Panc1 (cell line): Measurements from ENCODE around the gene WDR93. TPM values are rescaled to one million over a fixed set of nuclear protein-coding genes. Genes with fewer than 3 reads are reported as not detected.
A peak's percentile ranks its signal among the peaks of the same experiment; 100 is the strongest.

Source experiments
- ATAC-seq: fragments of 200-7000 bp; cut with Tn5 transposase; 2 replicates; pipeline ENCODE4 v1.9.1; 2020; ENCODE audit warnings: mild to moderate bottlenecking, moderate library complexity
- BruUV-seq: library from RNA; stranded (reverse); fragments of 400-500 nt; replicated peaks from 2 replicates; lab custom pipeline; 2021; lab: Mats Ljungman, UMichigan
- CTCF ChIA-PET: fragments of 300-600 bp; sonication (Branson Sonifier 250); formaldehyde crosslinking; loops from one replicate; lab custom pipeline; 2022; ENCODE audit warnings: antibody characterized with exemption; lab: Charles Lee
- POLR2A ChIA-PET: fragments of 300-600 bp; sonication (Branson Sonifier 250); formaldehyde crosslinking; loops from one replicate; lab custom pipeline; 2022; ENCODE audit warnings: antibody characterized with exemption; lab: Charles Lee
- DNase-seq: peaks from one replicate; pipeline ENCODE4 v3.0.0-alpha.2; 2010; ENCODE audit warnings: low read depth, low spot score
- H3K27ac ChIP-seq: 2 replicates; pipeline ENCODE4 v1.5.1; 2011; ENCODE audit warnings: mild to moderate bottlenecking, low read length, inconsistent platforms
- H3K27me3 ChIP-seq: fragments of 200-500 bp; sonication (Bioruptor generic); 2 replicates; pipeline ENCODE4 v1.6.0; 2014; ENCODE audit warnings: low read length, inconsistent platforms; ENCODE audit not compliant: control insufficient read depth, insufficient read depth
- H3K36me3 ChIP-seq: fragments of 200-500 bp; sonication (Bioruptor generic); 2 replicates; pipeline ENCODE4 v1.5.1; 2014; ENCODE audit warnings: inconsistent platforms, mild to moderate bottlenecking, low read length, moderate library complexity; ENCODE audit not compliant: control insufficient read depth, insufficient read depth
- H3K4me1 ChIP-seq: 2 replicates; pipeline ENCODE4 v1.5.1; 2011; ENCODE audit warnings: inconsistent platforms, mild to moderate bottlenecking, low read length, moderate library complexity; ENCODE audit not compliant: control insufficient read depth, insufficient read depth
- H3K4me3 ChIP-seq, 2 experiments: 2 replicates each; pipeline ENCODE4 v1.5.1; 2011 to 2012; ENCODE audit warnings: low read depth in 2 of 2, low read length in 2 of 2, mild to moderate bottlenecking in 2 of 2, inconsistent platforms in 1 of 2, moderate library complexity in 1 of 2
- H3K9me3 ChIP-seq: fragments of 200-500 bp; sonication (Bioruptor generic); 2 replicates; pipeline ENCODE4 v1.5.1; 2014; ENCODE audit warnings: low read depth, mild to moderate bottlenecking, inconsistent platforms, low read length, moderate library complexity; ENCODE audit not compliant: control insufficient read depth, insufficient read depth
- POLR2AphosphoS5 ChIP-seq: IDR thresholded peaks from 2 replicates; pipeline ENCODE4 v1.6.1; 2012; ENCODE audit warnings: mild to moderate bottlenecking, low read depth, low read length, moderate library complexity
- SIN3A ChIP-seq: IDR thresholded peaks from 2 replicates; pipeline ENCODE4 v1.6.1; 2012; ENCODE audit warnings: low read depth, mild to moderate bottlenecking, low read length, moderate library complexity, borderline replicate concordance; ENCODE audit not compliant: insufficient read depth
- TCF7L2 ChIP-seq: IDR thresholded peaks from 2 replicates; pipeline ENCODE4 v1.6.1; 2011; ENCODE audit warnings: mild to moderate bottlenecking, low read depth, low read length, inconsistent platforms
- in situ Hi-C: cut with HindIII; loops from 2 replicates; pipeline ENCODE4 v1.10.0; 2016; ENCODE audit warnings: low sequenced_read_pairs, low pct_unique_long_range_greater_than_20kb
- intact Hi-C: fragments of 100-400 bp; cut with micrococcal nuclease; formaldehyde crosslinking; loops from one replicate; pipeline ENCODE4 v1.10.0; 2022; ENCODE audit not compliant: unreplicated experiment
- total RNA-seq: library from RNA; stranded (reverse); gene quantifications from one replicate; pipeline ENCODE4 v1.2.1, GENCODE V29; 2021; ENCODE audit not compliant: unreplicated experiment
- TF ChIP-seq, protein P1 (sequence below), 2 experiments: IDR thresholded peaks; 2 replicates each; pipeline ENCODE4 v1.6.1; 2011 to 2012; ENCODE audit warnings: low read depth in 2 of 2, control low read depth in 1 of 2, low read length in 1 of 2, mild to moderate bottlenecking in 1 of 2, moderate library complexity in 1 of 2; ENCODE audit not compliant: insufficient read depth in 1 of 2
- TF ChIP-seq, protein P2 (sequence below): fragments of 450-650 bp; IDR thresholded peaks from 2 replicates; pipeline ENCODE4 v1.5.1; 2017; ENCODE audit warnings: mild to moderate bottlenecking

WDR93 gene
- total RNA-seq, 1 experiment from 2014 or later: 0.18 TPM

DNA sequence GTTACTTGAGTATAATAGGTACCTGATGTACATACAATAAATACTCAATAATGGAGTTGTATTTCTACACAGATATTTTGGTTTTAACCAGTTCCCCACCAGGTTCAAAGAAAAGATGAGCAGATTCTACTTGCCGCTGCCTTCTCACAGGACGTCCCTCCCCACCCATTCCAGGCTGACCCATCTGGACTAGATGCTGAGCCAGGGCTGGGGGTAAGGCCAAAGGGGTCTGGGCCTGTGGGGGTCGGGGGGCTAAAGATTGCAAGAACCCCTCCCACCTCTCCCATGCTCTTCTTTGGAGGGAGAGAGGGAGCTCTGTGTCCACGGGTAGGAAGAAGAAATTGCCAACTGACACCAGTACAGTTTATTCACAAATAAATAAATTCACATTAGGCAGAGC lies 58.9 kb downstream of the WDR93 start:
- intact Hi-C loops: loop anchor here (10.0 kb wide), 1 partner anchor 325 kb away; no protein-coding TSS in a partner anchor
- no peak for TF ChIP-seq SIN3A
- no peak for TF ChIP-seq POLR2AphosphoS5
- TF ChIP-seq, protein P1, sequence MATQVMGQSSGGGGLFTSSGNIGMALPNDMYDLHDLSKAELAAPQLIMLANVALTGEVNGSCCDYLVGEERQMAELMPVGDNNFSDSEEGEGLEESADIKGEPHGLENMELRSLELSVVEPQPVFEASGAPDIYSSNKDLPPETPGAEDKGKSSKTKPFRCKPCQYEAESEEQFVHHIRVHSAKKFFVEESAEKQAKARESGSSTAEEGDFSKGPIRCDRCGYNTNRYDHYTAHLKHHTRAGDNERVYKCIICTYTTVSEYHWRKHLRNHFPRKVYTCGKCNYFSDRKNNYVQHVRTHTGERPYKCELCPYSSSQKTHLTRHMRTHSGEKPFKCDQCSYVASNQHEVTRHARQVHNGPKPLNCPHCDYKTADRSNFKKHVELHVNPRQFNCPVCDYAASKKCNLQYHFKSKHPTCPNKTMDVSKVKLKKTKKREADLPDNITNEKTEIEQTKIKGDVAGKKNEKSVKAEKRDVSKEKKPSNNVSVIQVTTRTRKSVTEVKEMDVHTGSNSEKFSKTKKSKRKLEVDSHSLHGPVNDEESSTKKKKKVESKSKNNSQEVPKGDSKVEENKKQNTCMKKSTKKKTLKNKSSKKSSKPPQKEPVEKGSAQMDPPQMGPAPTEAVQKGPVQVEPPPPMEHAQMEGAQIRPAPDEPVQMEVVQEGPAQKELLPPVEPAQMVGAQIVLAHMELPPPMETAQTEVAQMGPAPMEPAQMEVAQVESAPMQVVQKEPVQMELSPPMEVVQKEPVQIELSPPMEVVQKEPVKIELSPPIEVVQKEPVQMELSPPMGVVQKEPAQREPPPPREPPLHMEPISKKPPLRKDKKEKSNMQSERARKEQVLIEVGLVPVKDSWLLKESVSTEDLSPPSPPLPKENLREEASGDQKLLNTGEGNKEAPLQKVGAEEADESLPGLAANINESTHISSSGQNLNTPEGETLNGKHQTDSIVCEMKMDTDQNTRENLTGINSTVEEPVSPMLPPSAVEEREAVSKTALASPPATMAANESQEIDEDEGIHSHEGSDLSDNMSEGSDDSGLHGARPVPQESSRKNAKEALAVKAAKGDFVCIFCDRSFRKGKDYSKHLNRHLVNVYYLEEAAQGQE (IDR thresholded peaks at IDR 0.05; ENCODE audit: insufficient read depth in 1 of 2, low read depth in 2 of 2, low read length in 1 of 2): no peak
- TF ChIP-seq, protein P2, sequence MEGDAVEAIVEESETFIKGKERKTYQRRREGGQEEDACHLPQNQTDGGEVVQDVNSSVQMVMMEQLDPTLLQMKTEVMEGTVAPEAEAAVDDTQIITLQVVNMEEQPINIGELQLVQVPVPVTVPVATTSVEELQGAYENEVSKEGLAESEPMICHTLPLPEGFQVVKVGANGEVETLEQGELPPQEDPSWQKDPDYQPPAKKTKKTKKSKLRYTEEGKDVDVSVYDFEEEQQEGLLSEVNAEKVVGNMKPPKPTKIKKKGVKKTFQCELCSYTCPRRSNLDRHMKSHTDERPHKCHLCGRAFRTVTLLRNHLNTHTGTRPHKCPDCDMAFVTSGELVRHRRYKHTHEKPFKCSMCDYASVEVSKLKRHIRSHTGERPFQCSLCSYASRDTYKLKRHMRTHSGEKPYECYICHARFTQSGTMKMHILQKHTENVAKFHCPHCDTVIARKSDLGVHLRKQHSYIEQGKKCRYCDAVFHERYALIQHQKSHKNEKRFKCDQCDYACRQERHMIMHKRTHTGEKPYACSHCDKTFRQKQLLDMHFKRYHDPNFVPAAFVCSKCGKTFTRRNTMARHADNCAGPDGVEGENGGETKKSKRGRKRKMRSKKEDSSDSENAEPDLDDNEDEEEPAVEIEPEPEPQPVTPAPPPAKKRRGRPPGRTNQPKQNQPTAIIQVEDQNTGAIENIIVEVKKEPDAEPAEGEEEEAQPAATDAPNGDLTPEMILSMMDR: no peak
- TF ChIP-seq TCF7L2: no peak
- Histone ChIP-seq H3K4me3 (peak overlapping the region in 1 of 2 experiments; percentile 54; a peak in 1 of 4 replicates), H3K36me3 (no peaks in the 10 kb centered on the region), H3K9me3 (no peaks in the 10 kb centered on the region), H3K27ac (no peak overlapping the region), H3K4me1 (peaks cover 8% of the 10 kb centered on the region), H3K27me3 (no peaks in the 10 kb centered on the region)
- ATAC-seq (no peak), DNase-seq (no peak)
- ChIA-PET CTCF (no interaction called here), POLR2A (interaction anchor here (0.5 kb wide), 1 partner anchor 148 kb away, joined by 10 read pairs; no protein-coding TSS in a partner anchor)
- in situ Hi-C loops: no loop called here
- no TSS peak for BruUV-seq

DNA sequence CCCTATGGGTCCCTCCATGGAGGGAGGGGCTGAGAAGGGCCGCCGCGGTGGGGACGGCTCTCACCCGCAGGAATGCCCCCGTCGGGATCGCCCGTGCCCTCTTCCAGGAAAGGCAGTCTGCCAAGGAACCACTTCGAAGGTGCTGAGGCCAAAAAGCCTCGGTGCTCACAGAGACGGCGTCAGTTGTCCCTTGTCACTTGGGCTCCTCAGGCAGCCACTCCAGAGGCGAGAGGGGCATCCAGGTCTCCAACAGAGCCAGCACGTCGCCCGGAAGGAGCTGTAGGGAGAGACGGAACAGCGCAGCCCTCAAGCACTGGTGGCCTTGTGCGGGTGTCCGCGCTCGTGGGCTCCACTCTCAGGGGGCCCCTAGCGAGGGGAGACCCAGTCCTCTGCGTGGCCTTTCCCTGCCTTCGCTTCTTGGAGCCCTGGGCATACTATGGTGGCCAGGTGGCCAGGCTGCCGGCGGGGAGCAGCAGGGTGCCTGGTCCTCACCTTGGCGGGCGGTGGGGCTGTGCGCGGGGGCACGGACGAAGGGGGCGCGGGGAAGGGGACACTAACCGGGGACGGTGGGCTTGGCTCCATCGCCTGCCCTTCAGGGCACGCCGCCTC lies 59.4 kb downstream of the WDR93 start:
- Histone ChIP-seq H3K4me3 (peak overlapping the region; percentile 54 to 57), H3K36me3 (no peaks in the 10 kb centered on the region), H3K9me3 (no peaks in the 10 kb centered on the region), H3K27ac (peak overlapping the region; percentile 58; the same call in 1 of the 2 replicates), H3K27me3 (no peaks in the 10 kb centered on the region), H3K4me1 (peaks cover 14% of the 10 kb centered on the region)
- ATAC-seq (peak; percentile 25), DNase-seq (no peak)
- in situ Hi-C loops: loop anchor here (10.0 kb wide), 1 partner anchor 125 kb away; no protein-coding TSS in a partner anchor
- no TSS peak for BruUV-seq
- CTCF ChIA-PET: interaction anchor here (1.0 kb wide), 1 partner anchor 125 kb away, joined by 4 read pairs; no protein-coding TSS in a partner anchor
- TF ChIP-seq SIN3A: no peak
- TF ChIP-seq, protein P2: no peak
- TF ChIP-seq TCF7L2: no peak
- TF ChIP-seq, protein P1 (IDR thresholded peaks at IDR 0.05; ENCODE audit: insufficient read depth in 1 of 2, low read depth in 2 of 2, low read length in 1 of 2): no peak
- TF ChIP-seq POLR2AphosphoS5: no peak
- intact Hi-C loops: loop anchor here (10.0 kb wide), 1 partner anchor 325 kb away; no protein-coding TSS in a partner anchor
- POLR2A ChIA-PET: interaction anchor here (0.5 to 0.7 kb wide), 2 partner anchors 137 to 149 kb away, joined by 3 to 10 read pairs; no protein-coding TSS in a partner anchor
